Fibroblast of the aortic adventitia (primary cell): ENCODE measurements around the gene MRAS. TPM values are rescaled to one million over a fixed set of nuclear protein-coding genes. Genes with fewer than 3 reads are reported as not detected.
A peak's percentile ranks its signal among the peaks of the same experiment; 100 is the strongest.
"Not testable (repeated sequence)": the region's sequence is repeated elsewhere in the genome, so short reads cannot be mapped to it uniquely, and the experiment has no call there.

Source experiments
- DNase-seq: peaks from one replicate; pipeline ENCODE4 v3.0.0-alpha.2; 2010; ENCODE audit warnings: low read depth
- H3K4me3 ChIP-seq: 2 replicates; pipeline ENCODE4 v1.5.1; 2011; ENCODE audit warnings: low read depth, mild to moderate bottlenecking, control low read depth, low read length, moderate library complexity
- total RNA-seq: library from RNA; depleted of rRNA; stranded (reverse); fragments of >200 nt; gene quantifications from 2 replicates; pipeline ENCODE4 v1.2.3, GENCODE V29; 2012; ENCODE audit warnings: low replicate concordance
- TF ChIP-seq, protein P1 (sequence below): IDR thresholded peaks from 2 replicates; pipeline ENCODE4 v1.5.1; 2011; ENCODE audit warnings: mild to moderate bottlenecking, low read length, control low read depth, inconsistent platforms; ENCODE audit not compliant: insufficient read depth

MRAS gene
- total RNA-seq, 1 donor, result 53.3 TPM

DNA sequence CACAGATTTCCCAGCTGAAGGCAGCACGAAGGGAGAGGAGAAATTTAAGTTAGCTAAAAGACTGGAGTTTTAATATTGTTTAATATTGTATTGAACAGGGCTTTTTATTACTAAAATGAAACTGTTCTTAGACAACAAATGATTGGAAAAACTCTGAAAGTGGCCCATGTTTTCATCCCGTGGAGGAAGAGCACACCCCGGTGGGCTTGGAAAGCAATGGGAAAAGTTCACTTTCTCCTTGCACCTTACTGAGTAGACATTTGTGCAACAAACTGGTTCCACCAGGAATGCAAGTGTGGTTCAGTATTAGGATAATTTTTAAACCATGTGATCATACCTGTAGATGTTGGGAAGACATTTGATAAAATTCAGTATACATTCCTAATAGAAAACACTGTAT is 77.8 kb downstream of the MRAS start:
- H3K4me3 ChIP-seq, result no peak overlapping the region
- peak; percentile 50 for DNase-seq
- TF ChIP-seq, protein P1, sequence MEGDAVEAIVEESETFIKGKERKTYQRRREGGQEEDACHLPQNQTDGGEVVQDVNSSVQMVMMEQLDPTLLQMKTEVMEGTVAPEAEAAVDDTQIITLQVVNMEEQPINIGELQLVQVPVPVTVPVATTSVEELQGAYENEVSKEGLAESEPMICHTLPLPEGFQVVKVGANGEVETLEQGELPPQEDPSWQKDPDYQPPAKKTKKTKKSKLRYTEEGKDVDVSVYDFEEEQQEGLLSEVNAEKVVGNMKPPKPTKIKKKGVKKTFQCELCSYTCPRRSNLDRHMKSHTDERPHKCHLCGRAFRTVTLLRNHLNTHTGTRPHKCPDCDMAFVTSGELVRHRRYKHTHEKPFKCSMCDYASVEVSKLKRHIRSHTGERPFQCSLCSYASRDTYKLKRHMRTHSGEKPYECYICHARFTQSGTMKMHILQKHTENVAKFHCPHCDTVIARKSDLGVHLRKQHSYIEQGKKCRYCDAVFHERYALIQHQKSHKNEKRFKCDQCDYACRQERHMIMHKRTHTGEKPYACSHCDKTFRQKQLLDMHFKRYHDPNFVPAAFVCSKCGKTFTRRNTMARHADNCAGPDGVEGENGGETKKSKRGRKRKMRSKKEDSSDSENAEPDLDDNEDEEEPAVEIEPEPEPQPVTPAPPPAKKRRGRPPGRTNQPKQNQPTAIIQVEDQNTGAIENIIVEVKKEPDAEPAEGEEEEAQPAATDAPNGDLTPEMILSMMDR, result peak; percentile 60

DNA sequence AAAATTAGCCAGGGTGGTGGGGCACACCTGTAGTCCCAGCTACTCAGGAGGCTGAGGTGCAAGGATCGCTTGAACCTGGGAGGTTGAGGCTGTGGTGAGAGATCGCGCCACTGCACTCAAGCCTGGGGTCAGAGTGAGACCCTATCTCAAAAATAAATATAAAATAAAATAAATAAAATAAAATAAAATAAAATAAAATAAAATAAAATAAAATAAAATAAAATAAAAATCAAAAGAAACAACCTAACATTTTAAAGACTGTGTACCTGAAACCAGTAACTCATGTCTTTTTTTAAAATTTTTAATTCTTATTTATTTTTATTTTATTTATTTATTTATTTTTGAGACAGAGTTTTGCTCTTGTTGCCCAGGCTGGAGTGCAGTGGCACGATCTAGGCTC is 78.4 kb downstream of the MRAS start:
- DNase-seq, H3K4me3 ChIP-seq: not testable (repeated sequence)

DNA sequence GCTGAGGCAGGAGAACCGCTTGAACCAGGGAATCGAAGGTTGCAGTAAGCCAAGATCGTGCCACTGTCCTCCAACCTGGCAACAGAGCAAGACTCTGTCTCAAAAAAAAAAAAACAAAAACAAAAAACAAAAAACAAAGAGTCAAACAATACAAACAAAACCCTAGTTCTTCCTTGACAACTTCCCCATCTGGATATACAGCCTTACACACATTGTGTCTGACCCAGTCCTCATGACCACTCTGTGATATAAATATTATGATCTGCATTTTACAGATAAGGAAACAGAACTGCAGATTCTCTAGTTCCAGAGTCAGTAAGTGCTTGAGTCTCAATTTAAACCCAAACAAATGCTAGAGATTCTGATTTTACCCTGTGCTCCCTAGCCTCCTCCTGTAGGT is 81.3 kb downstream of the MRAS start:
- no peak for DNase-seq
- H3K4me3 ChIP-seq, result no peak overlapping the region
- TF ChIP-seq, protein P1, result no peak

DNA sequence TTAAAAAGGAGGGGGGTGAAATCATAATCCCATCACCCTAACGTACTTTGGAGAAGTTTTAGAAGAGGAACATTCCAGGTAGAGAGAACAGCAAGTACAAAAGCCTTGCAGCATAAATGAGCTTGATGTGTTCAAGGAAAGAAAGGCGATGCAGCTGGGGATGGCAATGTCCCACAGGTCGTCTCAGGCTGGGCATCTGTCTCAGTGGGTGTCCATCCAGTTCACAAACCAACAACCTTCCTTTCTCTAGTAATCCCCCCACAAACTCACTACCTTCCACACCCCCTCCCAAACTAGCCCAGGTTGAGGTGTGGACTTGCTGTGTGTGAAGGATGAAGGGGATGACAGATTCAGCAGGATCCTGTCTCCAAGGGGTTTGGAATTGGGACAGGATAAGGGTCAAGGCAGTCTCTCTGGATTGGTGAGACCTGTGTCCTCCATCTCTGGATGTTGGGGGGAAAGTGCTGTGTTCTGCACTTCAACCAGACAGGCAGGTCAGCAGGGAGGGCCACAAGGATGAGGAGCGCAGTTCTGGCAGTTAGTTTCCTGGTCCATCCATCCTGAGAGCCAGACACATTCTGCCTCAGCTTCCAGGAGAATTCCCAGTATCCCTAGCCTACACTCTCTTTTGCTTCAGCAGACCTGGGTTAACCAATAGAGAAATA is 84.3 kb downstream of the MRAS start:
- TF ChIP-seq, protein P1, result no peak
- DNase-seq, result no peak
- no peak overlapping the region for H3K4me3 ChIP-seq

GRCh38 chr3:138433892-138434275 is 85.5 kb downstream of the MRAS start:
- DNase-seq, result no peak
- TF ChIP-seq, protein P1, result no peak
- H3K4me3 ChIP-seq, result peak overlapping the region; percentile 61

- H3K4me3 ChIP-seq, result peak within 1 kb of the TSS; percentile 61
- TF ChIP-seq, protein P1, result no peak
- DNase-seq, result peak; percentile 34
These were observed 86.0 kb downstream of the MRAS start, which contains the start of gene ESYT3 for GRCh38 chr3:138434276-138434874. Gene ESYT3 (plus strand): TSS chr3:138434616. CDS start chr3:138434799, 183 bp downstream.

DNA sequence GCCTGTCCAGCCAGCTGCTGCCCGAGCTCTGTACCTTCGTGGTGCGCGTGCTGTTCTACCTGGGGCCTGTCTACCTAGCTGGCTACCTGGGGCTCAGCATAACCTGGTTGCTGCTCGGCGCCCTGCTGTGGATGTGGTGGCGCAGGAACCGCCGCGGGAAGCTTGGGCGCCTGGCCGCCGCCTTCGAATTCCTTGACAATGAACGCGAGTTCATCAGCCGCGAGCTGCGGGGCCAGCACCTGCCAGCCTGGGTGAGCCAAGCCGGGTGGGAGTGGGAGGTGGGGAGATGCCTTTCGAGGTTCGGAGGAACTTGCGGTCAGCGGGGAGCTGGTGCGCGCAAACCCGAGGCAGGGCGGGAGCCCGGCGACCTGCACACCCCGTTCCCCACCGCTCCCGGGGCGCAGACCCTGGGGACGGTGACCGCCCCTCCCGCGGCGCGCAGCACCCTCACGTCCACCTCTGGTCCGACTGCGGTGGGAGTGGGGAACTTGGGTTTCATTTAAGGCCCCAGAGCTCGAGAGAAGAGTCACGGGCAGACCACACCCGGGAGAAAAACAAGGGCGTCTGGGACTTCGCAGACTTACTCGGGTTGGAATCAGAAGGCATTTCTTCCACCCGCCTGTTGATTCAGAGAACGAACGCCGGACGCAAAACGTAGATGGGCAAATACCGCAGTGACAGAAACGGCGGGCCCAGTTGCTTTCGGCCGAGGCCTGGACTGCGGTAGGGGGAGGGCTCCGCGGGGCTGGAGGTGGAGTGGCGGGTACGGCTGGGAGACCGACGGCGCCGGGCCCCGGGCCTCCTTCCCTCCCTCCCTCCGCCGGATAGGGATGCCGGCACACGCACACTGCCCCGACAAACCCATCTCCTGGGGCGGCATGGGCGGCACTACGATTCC is 86.7 kb downstream of the MRAS start:
- TF ChIP-seq, protein P1, result no peak
- DNase-seq, result no peak
- H3K4me3 ChIP-seq, result peak overlapping the region; percentile 61
